Peyer's patch (tissue), 4 donors: ENCODE results near the gene RTEL1. TPM values are rescaled to one million over a fixed set of nuclear protein-coding genes. Genes with fewer than 3 reads are reported as not detected.

Source experiments
- DNase-seq, 3 donors: peaks; one replicate each; pipeline ENCODE4 v3.0.0-alpha.2; 2017 to 2019
- H3K27ac ChIP-seq, 4 donors: fragments of 200-600 bp; sonication (generic); one replicate each; pipeline ENCODE4 v1.5.1; 2016 to 2019
- H3K27me3 ChIP-seq, 2 donors: fragments of 200-600 bp; sonication (generic); one replicate each; pipeline ENCODE4 v1.5.1; 2019
- H3K36me3 ChIP-seq, 3 donors: fragments of 200-600 bp; sonication (generic); one replicate each; pipeline ENCODE4 v1.5.1; 2016 to 2019
- H3K4me1 ChIP-seq, 4 donors: fragments of 200-600 bp; sonication (generic); one replicate each; pipeline ENCODE4 v1.5.1; 2016 to 2019
- H3K4me3 ChIP-seq, 4 donors: fragments of 200-600 bp; sonication (generic); 1 replicate in 3 of 4; 2 replicates in 1 of 4; pipeline ENCODE4 v1.5.1; 2016 to 2019; ENCODE audit warnings: mild to moderate bottlenecking in 1 of 4
- H3K9me3 ChIP-seq, 4 donors: fragments of 200-600 bp; sonication (generic); one replicate each; pipeline ENCODE4 v1.5.1; 2016 to 2019; ENCODE audit warnings: mild to moderate bottlenecking in 1 of 4
- POLR2A ChIP-seq, 2 donors: fragments of 450-650 bp; IDR thresholded peaks; one replicate each; pipeline ENCODE4 v1.5.1; 2017; ENCODE audit warnings: antibody characterized with exemption in 2 of 2, mild to moderate bottlenecking in 2 of 2, moderate library complexity in 2 of 2
- total RNA-seq, 4 donors: library from RNA; depleted of rRNA; stranded (reverse); fragments of >200 nt; gene quantifications; one replicate each; pipeline ENCODE4 v1.1.0, GENCODE V29; 2016
- TF ChIP-seq, protein P1 (sequence below), 6 experiments: fragments of 450-650 bp in 4 of 6; fragments of 200-600 bp in 2 of 6; sonication (generic) in 1 of 6; IDR thresholded peaks; one replicate each; pipeline ENCODE4 v1.5.1; 2017 to 2019; ENCODE audit warnings: antibody characterized with exemption in 6 of 6, mild to moderate bottlenecking in 3 of 6, moderate library complexity in 1 of 6

Gene RTEL1
- total RNA-seq, 4 donors from 2014 or later = 25.6 to 61.1 (median 30.2) TPM

GRCh38 chr20:63701329-63702035 lies 43.4 kb downstream of the RTEL1 start:
- no peak overlapping the region for H3K27ac ChIP-seq
- H3K36me3 ChIP-seq = peaks cover 0 to 31% (median 0%) of the 10 kb centered on the region in 3 donors
- no peak overlapping the region for H3K4me3 ChIP-seq
- peaks cover 7 to 37% (median 14%) of the 10 kb centered on the region in 4 donors for H3K4me1 ChIP-seq
- TF ChIP-seq POLR2A (IDR thresholded peaks at IDR 0.05) = no peak
- TF ChIP-seq, protein P1, sequence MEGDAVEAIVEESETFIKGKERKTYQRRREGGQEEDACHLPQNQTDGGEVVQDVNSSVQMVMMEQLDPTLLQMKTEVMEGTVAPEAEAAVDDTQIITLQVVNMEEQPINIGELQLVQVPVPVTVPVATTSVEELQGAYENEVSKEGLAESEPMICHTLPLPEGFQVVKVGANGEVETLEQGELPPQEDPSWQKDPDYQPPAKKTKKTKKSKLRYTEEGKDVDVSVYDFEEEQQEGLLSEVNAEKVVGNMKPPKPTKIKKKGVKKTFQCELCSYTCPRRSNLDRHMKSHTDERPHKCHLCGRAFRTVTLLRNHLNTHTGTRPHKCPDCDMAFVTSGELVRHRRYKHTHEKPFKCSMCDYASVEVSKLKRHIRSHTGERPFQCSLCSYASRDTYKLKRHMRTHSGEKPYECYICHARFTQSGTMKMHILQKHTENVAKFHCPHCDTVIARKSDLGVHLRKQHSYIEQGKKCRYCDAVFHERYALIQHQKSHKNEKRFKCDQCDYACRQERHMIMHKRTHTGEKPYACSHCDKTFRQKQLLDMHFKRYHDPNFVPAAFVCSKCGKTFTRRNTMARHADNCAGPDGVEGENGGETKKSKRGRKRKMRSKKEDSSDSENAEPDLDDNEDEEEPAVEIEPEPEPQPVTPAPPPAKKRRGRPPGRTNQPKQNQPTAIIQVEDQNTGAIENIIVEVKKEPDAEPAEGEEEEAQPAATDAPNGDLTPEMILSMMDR (IDR thresholded peaks at IDR 0.05) = no peak
- H3K27me3 ChIP-seq = no peaks in the 10 kb centered on the region
- DNase-seq = no peak
- H3K9me3 ChIP-seq = no peaks in the 10 kb centered on the region

- peaks cover 0 to 36% (median 13%) of the 10 kb centered on the region in 4 donors for H3K4me1 ChIP-seq
- peaks cover 0 to 31% (median 0%) of the 10 kb centered on the region in 3 donors for H3K36me3 ChIP-seq
- H3K9me3 ChIP-seq = no peaks in the 10 kb centered on the region
- no peak for DNase-seq
- H3K27me3 ChIP-seq = no peaks in the 10 kb centered on the region
- H3K4me3 ChIP-seq = no peak overlapping the region
- H3K27ac ChIP-seq = no peak overlapping the region
- TF ChIP-seq, protein P1 (IDR thresholded peaks at IDR 0.05) = no peak
- TF ChIP-seq POLR2A (IDR thresholded peaks at IDR 0.05) = no peak
These were observed 44.0 kb downstream of the RTEL1 start for GRCh38 chr20:63702036-63702665.

DNA sequence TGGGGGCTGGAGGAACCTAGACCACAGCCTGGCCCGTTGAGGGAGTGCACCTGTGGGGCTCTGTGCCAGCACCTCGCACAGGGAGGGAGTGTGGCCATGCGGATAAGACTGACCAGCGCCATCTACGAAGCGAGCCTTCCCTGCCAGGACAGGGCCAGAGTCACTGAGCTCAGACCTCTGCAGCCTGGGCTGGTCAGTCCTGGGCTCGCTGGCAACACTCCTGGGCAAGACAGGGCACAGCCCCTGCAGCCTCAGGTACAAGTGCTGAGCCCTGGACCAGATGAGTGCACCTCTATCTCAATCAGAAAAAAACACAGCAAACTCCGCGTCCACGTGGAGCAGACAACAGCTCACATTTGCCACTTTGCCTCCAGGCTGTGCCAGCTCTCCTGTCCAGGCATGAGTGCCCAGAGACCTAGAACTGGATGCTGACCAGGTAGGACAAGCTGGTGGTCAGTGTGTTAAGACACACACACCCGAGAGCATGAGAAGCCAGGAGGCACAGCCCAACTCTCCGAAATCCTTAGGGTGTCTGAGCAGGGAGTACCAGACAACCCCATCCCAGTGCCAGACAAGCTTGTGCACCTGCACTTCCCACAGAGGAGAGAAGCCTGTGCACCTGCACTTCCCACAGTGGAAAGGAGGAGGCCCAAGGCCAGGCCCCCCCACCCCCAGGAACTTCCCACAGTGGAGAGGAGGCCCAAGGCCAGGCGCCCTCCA lies 44.8 kb downstream of the RTEL1 start:
- TF ChIP-seq POLR2A (IDR thresholded peaks at IDR 0.05) = no peak
- TF ChIP-seq, protein P1 (IDR thresholded peaks at IDR 0.05) = no peak
- Histone ChIP-seq H3K9me3 (no peaks in the 10 kb centered on the region), H3K27ac (no peak overlapping the region), H3K4me1 (peaks cover 0 to 28% (median 10%) of the 10 kb centered on the region in 4 donors), H3K4me3 (no peak overlapping the region), H3K27me3 (no peaks in the 10 kb centered on the region), H3K36me3 (peaks cover 0 to 31% (median 0%) of the 10 kb centered on the region in 3 donors)
- no peak for DNase-seq

- Histone ChIP-seq H3K27me3 (no peaks in the 10 kb centered on the region), H3K4me3 (no peak overlapping the region), H3K4me1 (peaks cover 0 to 26% (median 11%) of the 10 kb centered on the region in 4 donors), H3K27ac (no peak overlapping the region), H3K36me3 (peaks cover 0 to 31% (median 0%) of the 10 kb centered on the region in 3 donors), H3K9me3 (no peaks in the 10 kb centered on the region)
- DNase-seq = peak in 1 of 3 donors; percentile 46
- TF ChIP-seq, protein P1 (IDR thresholded peaks at IDR 0.05) = no peak
- TF ChIP-seq POLR2A (IDR thresholded peaks at IDR 0.05) = no peak
These were observed 45.4 kb downstream of the RTEL1 start for GRCh38 chr20:63703471-63703975.

GRCh38 chr20:63703976-63704748 lies 46.0 kb downstream of the RTEL1 start:
- Histone ChIP-seq H3K27ac (no peak overlapping the region), H3K4me3 (no peak overlapping the region), H3K36me3 (peaks cover 0 to 33% (median 0%) of the 10 kb centered on the region in 3 donors), H3K27me3 (no peaks in the 10 kb centered on the region), H3K9me3 (no peaks in the 10 kb centered on the region), H3K4me1 (peaks cover 2 to 26% (median 17%) of the 10 kb centered on the region in 4 donors)
- TF ChIP-seq, protein P1 (IDR thresholded peaks at IDR 0.05) = no peak
- TF ChIP-seq POLR2A (IDR thresholded peaks at IDR 0.05) = no peak
- DNase-seq = no peak
